Hippocampal formation (tissue), 2 donors: ENCODE results near the gene FGD2.

ENCODE experiments used
- DNase-seq, 2 donors: peaks; one replicate each; lab custom pipeline; 2025; lab: John Stamatoyannopoulos, UW

The FGD2 gene

GRCh38 chr6:36970892-36971842 lies 34.3 kb upstream of the FGD2 start:
- DNase-seq, result no peak

DNA sequence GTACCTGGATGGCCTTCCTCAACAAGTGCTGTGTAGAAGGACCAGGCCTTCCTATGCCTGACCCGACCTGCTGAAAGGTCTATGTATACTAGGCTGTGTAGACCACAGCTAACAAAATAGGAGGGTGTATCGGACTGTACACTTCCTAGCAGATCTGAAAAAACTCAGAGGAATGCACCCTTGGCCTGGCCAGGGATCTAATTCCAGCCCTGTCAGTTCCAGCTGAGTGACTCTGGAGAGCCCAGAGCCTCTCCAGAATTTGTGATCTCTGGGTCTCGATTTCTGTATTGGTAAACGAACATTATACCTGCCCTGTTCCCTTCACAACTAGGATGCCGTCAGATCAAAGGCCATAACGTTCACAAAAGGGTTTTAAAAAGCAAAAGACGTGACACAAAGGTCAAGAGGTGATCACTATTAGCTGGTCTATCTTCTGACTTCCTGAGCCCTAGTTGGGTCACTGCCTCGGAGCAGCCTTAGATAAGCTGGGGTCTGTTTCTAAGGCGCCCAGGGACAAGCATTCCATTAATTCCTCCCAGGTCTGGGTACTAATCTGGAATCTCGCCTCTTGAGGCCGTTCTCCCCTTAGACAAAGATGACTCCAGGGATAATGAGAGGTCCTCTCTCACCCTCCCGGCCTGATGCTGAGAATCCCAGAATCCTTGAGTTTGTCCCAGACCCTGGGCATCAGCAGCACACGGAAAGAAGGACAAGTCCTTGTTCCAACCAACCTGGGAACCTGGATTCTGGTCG lies 33.4 kb upstream of the FGD2 start:
- no peak for DNase-seq

- no peak for DNase-seq
These were observed 32.3 kb upstream of the FGD2 start for GRCh38 chr6:36973190-36973589.

DNA sequence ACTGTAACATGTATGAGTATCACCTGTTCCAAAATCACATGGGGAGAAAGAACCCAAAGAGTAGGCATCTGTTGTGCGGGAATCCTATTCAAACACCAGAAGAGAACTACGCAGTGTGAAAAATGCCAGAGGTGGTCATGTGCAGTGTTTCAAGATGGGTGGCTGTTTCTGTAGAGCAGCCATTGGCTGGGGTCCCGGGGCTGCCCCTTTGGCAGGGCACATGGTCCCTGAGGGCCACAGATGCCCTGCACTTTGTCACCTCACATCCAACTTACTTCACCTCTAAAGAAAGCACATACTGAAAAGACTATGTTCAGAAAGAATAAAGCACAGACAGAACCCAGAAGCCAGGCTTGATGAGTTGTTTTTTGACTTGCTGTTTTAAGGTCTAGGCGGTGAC lies 31.8 kb upstream of the FGD2 start:
- no peak for DNase-seq

GRCh38 chr6:36975231-36976006 lies 30.0 kb upstream of the FGD2 start:
- no peak for DNase-seq

DNA sequence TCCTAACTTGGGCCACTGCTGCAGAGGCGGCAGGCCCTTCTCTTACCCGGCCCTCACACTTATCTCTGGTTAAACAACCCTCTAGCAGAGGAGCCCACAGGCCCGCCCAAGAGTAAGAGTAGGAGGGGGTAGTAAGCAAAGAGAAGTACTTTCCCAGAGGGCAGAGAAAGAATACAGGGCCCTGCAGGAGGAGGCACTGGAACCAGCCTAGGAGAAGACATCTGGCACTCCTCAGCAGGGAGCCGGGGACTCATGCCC lies 29.5 kb upstream of the FGD2 start:
- no peak for DNase-seq

DNA sequence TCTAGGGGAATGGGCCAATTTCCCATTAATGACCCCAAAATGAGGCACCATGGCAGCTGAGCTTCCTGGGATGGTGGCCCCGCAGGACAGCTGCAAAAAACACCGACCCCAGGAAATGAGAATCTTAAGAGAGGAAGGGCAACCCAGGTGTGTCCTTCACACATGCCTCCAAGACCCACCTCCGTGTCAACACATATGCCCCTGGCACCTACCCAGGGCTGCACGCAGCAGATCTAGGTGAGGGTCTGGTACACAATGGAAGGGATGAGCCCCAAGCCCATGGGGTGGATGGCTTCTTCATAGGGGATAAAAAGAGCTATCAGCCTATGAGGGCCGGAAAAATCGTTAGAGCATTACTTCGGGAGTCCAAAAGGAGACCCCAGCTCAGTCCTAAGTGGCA lies 28.9 kb upstream of the FGD2 start:
- no peak for DNase-seq

GRCh38 chr6:36976931-36977330 lies 28.5 kb upstream of the FGD2 start:
- no peak for DNase-seq

DNA sequence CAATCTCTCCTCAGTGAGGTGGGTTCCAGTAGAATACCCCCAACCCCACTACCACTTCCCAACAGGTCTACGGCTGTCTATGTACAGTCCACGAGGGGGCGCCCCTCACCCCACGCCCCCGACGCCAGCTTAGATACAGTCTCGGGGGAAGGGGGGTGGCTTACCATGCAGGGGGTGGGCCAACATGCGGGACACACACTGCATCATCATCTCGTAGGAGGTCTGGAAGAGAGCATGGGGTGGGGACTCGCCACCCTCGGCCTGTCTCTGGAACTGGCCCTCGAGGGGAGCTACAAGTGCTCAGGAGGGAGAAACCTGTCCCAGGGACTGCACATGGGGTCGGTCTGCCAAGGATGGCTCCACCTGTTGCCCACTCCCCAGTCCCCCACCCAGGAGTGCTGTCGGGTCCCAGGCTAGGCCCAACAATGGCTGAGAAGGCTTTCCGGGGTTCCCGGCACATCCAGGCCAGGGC lies 27.9 kb upstream of the FGD2 start:
- DNase-seq, result no peak

DNA sequence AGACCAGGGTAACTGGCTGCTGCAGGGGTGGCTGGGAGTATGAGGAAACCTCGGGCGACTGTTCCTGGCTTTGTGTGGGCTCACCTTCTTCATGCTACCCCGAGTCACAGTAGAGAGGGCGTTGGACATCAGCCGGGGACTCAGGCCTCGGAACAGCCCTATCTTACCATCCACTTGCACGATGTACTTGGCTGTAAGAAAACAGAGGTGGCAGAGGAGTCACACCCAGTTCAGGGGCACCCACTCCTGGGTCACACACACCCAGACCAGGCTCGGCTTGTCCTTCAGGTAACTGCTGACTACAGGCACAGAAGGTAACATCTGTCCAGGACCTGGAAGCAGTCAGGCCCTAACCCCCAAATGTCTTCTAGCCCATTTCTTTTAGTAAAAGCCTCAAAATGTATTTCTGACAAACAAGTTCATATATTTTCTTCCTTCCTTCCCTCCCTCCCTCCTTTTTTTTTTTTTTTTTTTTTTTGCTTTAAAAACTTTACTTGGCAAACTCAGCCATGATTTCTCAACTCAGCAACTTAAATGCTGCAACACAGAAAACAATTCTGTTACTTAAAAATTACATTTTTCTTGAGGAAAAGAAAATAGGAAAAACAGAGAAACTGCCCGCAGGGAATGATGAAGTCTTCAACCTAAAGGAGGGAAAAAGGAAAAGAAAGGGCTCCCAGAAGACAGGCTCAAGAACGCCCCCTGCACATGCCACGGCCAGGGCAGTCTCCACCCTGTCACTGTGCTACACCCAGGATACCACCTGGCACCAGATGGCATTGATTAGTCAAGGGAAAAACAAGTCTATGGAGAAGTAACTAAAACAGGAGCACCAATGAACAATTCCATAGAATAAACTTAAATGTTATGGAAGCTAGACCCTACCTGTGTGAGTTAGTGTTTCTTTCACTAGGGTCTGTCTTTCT lies 26.8 kb upstream of the FGD2 start:
- DNase-seq, result no peak

- peak; percentile 53 to 84 for DNase-seq
These were observed 26.1 kb upstream of the FGD2 start for GRCh38 chr6:36979347-36979742.

GRCh38 chr6:36980129-36980528 lies 25.3 kb upstream of the FGD2 start:
- DNase-seq, result peak in 1 of 2 donors; percentile 2

- no peak for DNase-seq
These were observed 24.4 kb upstream of the FGD2 start for GRCh38 chr6:36980876-36981619.

GRCh38 chr6:36983538-36983937 lies 21.9 kb upstream of the FGD2 start:
- DNase-seq, result no peak

DNA sequence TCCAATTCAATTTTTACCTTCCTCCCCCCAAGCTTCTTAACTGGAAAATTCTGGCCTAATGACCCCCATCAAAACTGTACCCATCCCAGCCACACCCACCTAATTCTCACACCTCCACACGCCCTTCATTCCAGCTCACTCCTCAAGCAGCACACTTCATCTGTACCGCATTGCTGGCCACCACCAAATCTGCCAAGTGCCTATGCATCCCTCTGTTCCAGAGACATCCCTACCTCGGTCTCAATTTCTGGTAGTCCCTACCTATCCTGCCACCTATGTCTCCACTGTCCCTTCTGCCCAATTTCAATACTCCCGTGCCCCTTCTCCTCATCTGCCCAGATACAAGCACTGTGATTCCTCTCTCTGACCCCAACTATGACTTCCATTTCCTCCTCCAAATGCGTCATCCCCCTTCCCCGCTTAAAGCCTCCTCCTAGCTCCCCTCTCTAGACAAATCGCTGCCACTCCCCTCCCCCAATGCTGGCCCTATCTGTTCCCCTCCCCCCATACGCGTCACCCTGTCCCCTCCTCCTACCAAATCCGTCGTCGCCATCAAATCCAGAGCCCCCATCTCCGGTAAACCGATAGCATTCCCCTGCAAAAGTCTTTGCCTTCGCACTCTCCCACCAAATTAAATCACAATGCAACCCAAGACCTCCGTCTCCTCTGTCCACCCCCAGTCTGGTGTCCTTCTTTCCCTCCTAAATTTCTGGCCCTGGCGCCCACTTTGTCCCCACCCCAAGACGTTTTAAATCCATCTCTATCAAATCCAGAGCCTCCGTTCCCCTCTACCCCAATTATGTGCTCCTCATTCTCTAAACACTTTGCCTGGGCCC lies 20.7 kb upstream of the FGD2 start:
- DNase-seq, result peak in 1 of 2 donors; percentile 19

- no peak for DNase-seq
These were observed 20.0 kb upstream of the FGD2 start for GRCh38 chr6:36985417-36985807.

GRCh38 chr6:36985808-36986703 lies 19.4 kb upstream of the FGD2 start, which contains the start of gene MTCH1:
TSS of gene MTCH1 (minus strand) at chr6:36986196. CDS start at chr6:36986173, 23 bp downstream.
- DNase-seq, result peak; percentile 92

DNA sequence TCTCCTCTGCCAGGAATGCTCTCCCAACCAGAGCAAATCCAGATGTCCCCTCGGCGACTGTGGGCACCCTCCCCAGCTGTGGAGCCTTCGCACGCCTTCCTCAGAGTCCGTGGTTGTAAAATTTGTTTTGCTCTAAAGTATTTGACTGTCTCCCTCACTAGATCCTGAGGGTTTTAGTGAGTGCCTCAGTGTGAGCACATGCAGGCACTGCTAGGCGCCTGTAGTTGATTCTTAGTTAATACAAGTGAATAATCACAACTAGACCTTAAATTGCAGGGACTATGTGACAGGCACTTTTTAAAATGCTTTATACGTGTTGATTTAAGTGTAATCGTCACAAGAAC lies 18.8 kb upstream of the FGD2 start:
- peak in 1 of 2 donors; percentile 56 for DNase-seq

DNA sequence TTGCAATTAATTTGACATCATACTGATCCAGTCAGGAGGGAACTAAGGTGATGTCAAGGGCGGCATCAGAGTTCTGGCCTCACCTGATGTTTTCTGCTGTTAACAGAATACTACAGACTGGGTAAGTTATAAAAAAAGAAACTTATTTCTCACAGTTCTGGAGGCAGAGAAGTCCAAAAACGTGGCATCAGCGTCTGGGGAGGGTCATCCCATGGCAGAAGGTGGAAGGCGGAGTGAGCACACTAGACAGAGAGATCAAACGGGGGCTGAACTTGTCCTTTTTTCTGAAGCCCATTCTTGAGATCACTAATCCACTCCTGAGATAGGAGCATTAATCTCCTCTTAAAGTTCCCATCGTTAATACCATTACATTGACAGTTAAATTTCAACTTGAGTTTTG lies 16.2 kb upstream of the FGD2 start:
- DNase-seq, result no peak
